Mucosa of gallbladder (tissue), 1 donor: ENCODE measurements around the gene STK25. TPM values are rescaled to one million over a fixed set of nuclear protein-coding genes. Genes with fewer than 3 reads are reported as not detected.
"Not testable (repeated sequence)": the region's sequence is repeated elsewhere in the genome, so short reads cannot be mapped to it uniquely, and the experiment has no call there.

Experiments
- DNase-seq: peaks from one replicate; pipeline ENCODE4 v3.0.0-alpha.2; 2020; ENCODE audit warnings: low spot score
- total RNA-seq: library from RNA; stranded (reverse); gene quantifications from one replicate; pipeline ENCODE4 v1.2.1, GENCODE V29; 2021
- donor health status: DM: no; HTN: no; CAD: no.

Gene STK25
- total RNA-seq, 1 donor from 2014 or later: 158 TPM

DNA sequence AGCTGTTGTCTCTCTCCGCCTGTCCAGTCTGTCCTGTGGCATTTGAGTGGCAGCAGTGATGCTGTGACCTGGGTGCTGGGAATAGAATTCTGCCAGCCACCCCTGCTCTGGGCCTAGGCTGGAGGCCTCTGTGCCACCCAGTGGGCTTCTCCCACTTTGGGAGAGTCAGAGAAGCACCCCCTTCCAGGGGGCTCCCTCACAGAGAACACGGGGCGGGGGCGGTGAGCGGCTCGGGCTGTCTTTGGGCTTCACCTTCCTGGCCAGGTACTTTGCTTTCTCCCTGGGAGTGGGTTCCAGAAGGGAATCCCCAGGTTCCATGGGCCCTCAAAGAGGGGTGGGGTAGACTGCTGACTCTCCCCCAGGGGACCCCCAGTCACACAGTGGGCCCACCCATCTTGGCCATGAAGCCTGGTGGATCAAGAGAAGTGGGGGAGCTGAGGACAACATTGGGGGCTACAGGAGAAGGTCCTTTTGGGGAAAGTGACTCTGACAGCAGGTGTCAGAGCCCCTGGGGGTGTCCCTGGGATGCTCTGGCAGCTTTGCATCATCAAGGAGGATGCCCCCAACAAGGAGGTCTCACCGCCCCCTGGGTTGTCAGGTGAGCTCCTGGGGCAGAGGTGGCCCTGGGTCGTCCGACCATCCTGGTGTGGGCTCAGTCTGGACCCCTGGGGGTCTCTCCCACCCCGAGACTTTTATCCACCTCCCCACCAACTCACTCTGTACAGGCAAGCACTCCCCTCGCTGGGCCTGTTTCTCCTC is 31.4 kb upstream of the STK25 start:
- DNase-seq: no peak

DNA sequence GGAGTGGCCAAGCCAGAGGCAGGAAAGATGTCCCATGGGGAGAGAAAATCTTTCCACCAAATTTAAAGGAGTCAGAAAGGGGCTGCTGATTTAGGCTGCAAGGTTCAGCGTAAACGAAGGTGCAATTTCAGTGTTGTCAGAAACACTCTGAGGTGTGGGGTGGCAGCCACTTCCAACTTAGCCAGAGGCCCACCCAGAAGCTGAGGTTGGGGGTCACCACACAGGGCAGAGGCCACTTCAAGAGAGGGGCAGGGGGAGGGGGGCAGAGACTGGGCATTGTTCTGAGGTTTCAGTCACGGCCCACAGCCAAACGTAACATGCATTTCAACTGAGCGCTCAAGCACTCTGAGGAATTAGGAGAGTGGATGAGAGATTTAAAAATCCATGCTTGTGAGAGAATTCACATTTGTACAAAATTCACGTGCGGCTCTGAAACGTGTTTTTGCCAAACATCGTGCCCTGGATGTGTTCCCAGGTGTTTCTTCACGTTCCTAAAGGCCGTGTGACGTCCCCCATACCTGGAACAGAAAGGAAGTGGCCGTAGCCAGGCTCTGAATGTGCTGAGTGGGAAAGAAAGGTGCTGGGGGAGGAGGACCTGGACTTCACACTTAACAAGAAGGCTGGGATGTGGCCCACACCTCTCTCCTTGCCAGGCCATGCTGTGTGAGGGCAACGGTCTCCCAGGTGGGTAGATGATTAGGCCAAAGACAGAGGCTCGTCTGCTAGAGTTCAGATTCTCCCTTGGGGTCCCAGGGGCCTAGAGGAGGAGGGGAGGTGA is 30.6 kb upstream of the STK25 start:
- no peak for DNase-seq

DNA sequence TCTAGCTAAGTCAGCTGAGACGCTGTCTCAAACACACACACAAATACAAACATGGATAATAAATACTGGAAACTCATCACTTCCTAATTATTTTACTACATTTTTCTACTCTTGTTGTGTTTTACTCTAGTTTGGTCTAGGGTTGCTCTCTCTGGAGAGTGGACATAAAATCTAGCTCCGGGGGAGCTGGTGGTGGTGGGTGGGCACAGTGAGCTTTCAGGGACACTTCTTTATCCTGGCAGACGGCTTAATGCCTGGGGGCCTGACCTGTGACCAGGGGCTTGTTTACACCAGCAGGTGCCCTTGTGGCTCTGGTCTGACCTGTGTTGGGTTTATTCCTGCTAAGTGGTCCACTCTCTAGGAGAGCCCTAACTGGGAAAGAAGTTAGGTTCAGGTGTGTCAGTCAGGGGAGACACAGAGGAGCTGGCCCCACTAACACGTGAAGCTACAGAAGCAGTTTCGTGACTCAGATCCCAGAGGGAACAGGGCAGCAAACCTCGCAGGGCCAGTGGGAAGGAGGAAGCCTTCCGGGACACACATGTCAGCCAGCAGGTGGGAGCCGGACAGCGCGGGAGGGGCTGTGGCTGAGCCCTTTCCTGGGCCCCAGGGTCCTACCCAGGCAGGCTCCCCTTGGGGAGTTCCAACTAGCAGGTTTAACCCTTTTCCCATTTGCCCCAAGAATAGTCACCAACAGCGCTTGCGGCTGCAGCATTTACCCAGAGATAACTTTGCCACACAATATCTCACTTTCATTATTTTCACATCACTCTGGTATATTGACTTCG is 27.7 kb upstream of the STK25 start:
- DNase-seq: no peak

DNA sequence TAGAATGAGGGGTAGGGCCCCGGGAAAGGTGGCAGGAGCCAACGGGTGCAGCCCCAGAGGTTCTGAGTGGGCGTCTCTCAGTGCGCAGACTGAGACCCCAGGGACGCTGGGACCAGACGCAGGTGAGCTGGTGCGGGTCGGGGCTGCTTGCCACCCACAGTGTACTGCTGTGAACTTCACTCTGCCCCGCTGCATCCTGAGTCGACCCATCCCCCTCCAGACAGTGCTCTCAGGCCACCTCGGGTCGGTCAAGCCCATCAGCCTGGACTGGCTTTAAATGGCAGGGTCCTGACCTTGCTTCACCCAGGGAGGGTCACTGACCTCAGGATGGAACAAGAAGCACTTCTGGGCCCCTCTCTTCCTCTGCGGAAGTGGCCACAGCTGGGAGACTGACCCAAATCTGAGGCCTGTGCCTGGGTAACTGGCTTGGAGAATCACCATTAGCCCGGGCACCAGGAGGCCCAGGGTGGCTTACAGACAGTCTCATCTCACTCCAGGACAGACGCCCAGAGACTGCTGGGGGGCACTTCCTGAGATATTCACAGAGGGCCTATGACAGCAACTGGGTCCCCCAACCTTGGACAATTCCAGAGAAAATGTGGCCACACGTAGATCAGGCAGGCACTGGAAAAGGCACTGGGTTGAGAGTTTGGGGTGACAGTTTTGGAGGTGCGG is 26.5 kb upstream of the STK25 start:
- DNase-seq: no peak

DNA sequence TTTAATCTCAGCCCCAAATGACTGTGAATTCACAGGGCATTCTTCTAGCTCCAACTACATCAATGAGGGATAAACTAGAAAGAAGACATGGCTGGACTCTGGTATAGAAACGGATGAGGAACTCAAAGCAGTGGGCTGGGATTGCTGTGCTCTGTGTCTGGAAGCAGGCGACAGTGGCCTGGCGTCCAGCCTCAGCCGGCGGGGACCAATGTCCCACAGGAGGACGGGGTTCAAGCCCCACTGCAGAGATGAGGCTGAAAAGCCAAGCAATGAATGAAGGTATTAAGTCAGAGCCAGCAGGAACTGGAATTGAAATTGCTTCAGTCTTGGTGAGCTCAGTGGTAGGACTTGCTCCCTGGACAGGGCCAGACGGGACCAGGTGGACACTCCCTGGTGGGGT is 25.9 kb upstream of the STK25 start:
- no peak for DNase-seq

DNA sequence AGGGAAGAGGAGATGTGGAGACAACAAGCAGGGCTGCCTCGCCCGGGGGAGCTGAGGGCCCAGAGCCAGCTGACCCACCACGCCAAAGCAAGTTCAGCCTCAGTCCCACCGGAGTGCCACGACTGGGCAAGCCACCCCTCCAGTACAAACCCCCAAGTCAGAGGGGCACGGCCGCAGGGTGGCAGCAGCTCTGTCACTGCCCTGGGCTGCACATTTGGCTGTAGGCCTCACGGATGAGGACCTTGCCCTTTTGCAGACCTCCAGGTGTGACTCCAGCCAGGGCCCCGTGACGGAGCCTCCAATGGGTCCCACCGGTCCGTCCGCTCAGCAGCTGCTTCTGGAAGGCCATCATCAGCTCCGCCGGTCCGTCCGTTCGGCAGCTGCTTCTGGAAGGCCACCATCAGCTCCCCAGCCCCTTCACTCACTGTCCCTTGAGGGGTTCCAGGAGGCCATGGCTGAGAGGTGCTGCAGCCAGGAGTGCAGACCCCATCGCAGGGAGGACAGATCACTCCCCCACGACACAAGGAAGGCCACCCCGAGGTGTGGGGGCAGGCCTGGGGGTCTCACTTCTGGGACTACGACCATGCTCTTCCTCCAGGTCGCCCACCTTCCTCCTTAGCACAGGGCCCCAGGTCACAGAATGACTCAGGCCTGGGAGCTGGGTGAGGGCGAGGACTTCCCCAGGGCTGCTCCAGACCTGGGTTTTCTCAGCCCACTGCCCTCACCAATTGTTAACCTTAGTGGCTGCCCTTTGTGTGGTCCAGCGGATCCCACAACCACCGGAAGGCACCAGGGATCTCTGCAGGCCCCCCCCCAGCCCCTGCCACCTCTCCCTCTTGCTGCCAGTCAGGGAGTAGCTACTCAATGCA is 24.6 kb upstream of the STK25 start:
- DNase-seq: no peak

DNA sequence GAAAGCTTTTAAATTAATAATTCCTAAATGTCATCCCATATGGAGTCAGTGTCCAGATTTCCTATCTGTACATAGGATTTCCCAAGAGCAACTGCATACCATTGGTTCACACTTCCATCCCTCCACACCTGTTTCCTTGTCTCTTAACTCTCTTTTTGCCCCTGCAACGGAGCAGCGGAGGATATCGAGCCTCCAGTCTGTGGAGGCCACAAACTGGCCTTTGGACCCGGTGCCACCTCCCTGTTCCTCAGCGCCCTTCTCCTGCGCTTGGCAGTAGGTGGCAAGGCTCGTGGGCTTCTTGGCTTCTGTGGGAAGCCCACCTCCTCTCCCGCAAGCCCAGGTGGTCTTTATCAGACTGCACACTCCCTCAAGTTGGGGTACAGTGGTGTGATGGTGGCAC is 23.8 kb upstream of the STK25 start:
- DNase-seq: no peak

DNA sequence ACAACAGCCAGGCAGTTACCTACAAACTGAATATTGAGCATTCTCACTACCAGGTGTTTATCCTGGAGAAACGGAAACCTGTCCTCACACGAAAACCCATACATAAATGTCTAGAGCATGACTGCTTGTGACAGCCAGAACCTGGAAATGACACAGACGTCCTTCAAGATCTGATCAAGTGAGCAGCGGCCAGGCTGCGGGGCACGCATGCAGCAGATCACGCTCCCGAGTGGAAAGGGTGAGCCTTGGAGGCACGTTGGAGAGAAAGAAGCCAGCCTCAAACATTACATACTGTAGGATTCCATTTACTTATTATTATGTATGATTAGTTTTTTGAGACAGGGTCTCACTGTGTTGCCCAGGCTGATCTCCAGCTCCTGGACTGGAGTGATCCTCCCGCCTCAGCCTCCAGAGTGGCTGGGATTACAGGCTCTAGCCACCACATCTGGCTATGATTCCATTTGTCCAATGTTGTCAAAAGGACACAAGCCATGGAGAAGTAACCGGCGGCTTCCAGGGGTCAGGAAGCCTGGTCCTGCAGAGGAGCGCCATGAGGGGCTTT is 22.9 kb upstream of the STK25 start:
- DNase-seq: no peak

DNA sequence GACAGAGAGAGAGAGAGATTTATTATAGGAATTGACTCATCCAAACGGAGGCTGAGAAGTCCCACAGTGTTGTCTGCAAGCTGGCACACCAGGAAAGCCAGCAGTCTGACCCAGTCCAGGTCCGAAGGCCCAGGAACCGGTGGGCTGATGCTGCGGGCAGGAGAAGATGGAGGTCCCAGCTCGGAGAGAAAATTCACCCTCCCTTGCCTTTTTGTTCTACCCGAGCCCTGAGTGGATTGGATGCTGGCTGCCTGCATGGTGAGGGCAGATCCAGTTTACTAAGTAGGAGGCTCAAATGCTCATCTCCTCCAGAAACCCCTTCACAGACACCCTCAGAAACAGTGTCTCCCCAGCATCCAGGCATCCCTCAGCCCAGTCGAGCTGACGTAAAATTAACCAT is 22.2 kb upstream of the STK25 start:
- no peak for DNase-seq

DNA sequence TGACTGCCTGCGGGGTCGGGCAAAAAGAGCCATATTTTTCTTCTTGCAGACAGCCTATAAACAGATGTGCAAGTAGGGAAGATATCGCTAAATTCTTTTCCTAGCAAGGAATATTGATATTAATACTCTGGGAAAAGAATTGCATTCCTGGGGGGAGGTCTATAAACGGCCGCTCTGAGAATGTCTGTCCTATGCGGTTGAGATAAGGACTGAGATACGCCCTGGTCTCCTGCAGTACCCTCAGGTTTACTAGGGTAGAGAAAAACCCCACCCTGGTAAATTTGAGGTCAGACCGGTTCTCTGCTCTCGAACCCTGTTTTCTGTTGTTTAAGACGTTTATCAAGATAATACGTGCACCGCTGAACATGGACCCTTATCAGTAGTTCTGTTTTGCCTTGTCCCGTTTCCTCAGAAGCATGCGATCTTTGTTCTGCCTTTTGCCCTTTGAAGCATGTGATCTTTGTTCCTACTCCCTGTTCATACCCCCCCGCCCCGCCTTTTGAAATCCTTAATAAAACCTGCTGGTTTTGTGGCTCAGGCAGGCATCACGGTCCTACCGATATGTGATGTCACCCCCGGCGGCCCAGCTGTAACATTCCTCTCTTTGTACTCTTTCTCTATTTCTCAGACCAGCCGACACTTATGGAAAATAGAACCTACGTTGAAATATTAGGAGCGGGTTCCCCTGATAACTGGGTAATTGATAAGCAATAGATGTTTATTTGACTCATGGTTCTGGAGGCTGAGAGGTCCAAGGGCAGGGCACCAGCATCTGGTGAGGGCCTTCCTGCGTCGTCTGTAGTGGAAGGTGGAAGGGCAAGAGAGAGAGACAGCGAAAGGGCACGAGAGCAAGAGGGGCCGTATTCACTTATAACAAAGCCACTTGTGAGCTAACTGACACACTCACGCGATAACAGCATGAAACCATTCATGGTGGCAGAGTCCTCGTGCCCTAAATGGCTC is 17.7 kb upstream of the STK25 start:
- not testable (repeated sequence) for DNase-seq

DNA sequence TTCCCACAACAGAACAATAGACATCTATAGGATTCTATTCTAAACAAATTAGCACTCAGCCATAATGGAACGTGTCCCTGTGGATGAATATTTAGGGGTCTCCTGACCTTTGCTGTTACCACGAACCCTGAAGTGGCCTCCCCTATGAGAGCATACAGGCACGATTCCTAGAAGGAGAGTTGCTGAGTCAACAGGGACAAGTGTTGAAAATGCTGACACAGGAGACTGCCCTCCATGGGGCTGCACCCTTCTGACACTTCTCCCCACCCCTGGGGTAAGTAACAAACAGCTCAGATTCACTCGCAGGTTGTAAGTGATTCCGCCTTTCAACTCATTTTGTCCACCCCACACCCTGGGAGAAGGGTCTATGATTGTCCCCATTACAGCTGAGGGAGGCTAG is 14.1 kb upstream of the STK25 start:
- no peak for DNase-seq

DNA sequence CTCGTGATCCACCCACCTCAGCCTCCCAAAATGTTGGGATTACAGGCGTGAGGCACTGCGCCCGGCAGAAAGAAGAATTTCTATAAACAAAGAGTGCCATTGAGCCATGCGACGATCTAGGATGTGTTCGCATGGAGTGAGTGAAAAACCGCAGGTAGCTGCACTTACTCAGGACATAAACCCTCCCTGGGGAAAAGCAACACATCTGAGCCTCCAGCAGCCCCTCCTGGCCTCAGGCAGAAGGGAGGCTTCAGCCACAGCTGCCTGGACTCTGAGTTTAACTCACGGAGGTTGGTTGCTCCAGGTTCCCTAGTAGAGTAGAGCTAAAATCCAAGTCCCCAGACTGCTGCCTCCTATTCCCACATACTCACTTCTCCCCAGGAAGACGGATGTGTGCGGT is 11.3 kb upstream of the STK25 start:
- no peak for DNase-seq

DNA sequence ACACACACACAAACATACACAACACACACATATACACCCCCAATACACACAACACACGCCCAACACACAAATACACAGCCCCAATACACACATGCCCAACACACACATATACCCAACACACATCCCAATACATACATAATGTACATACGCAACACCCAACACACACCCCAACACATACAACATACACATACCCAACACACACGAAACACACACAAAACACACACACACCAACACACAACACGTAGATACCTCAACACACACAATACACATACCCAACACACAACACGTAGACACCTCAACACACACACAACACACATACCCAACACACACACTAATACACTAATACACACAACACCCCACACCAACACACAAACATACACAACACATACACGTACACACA is 8.9 kb upstream of the STK25 start:
- DNase-seq: no peak

DNA sequence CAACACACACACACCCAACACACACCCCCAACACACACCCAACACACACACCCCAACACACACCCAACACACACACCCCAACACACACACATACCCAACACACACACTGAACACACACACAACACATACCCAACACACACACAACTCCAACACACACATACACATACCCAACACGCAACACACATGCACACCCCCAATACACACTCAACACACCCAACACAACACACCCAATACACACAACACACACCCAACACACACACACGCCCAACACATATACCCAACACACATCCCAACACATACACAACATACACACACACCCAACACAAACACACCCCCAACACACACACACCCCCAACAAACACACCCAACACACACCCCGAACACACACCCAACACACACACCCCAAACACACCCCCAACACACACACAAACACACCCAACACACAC is 8.2 kb upstream of the STK25 start:
- no peak for DNase-seq

DNA sequence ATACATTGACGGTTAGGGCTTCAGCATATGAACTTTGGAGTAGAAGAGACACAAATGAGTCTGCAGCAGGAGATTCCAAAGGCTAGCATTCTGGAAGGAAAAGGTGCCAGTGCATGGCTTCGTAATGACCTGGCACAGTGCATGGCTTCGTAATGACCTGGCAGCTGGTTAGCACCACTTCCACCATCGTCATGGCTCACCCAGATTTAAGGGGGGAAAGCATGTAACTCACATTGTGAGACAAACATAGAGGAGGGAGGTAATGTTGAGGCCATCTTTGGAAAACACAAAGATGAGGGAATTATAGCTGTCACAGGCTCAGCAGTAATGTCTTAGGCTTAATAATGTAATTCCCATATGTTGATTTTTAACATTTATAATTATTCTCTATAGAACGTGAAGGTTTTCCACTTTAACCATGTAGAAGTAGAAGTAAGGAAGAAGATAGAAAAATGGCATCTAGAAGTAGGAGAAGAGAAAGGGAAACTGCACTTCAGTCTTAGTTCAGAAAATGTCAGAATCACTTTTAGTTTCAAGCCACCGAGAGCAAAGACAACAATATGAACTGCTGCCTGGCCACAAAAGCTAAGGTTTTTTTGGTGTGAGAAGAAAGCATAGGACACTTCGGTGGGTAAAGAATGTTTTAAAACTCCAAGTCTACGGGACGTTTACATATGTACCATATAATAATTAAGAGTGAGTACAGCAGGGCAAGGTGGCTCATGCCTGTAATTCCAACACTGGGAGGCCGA is 6.8 kb upstream of the STK25 start:
- no peak for DNase-seq

DNA sequence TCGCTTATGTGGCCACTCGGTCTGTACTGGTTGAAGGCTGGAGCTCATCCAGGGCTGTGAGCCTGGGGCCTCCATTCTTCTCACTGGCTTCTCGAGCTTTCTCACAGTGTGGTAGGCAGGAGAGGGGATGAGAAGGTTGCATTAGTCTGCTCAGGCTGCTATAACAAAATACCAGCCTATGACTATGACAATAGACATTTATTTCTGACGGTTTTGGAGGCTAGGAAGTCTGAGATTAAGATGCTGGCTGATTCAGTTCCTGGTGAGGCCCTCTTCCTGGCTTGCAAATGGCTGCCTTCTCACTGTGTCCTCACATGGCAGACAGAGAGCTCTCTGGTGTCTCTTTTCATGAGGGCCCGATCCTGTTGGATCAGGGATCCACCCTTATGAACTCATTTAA is 6.2 kb upstream of the STK25 start:
- DNase-seq: no peak

DNA sequence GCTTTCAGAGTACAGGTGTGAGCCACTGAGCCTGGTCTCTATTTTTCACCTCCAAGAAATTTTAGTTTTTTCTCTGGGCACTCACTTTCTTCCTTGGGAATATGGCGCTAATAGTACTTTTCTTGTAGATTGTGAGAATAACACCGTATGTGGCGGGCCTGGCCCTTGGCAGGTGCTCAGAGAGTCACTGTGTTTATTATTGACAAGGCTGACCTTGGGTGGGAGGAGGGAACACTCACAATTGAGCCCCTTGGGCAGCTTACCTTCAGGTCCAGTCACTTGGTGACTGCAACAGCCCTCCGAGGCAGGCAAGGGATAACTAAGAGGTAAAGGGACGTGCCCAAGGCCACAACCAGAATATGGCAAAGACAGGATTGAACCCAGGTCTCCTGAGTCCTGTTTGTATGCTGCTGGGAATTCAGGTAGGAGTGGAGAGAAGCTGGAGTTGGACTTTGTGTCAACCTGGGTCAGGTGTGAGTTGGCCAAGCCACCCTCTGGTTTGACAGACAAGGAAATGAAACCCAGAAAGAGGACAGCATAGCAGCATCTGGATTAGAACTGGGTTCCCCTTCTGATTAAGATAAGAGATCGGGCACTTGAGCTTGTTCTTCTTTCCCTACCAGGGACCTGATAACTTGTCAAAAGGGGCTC is 2.8 kb upstream of the STK25 start:
- DNase-seq: no peak

DNA sequence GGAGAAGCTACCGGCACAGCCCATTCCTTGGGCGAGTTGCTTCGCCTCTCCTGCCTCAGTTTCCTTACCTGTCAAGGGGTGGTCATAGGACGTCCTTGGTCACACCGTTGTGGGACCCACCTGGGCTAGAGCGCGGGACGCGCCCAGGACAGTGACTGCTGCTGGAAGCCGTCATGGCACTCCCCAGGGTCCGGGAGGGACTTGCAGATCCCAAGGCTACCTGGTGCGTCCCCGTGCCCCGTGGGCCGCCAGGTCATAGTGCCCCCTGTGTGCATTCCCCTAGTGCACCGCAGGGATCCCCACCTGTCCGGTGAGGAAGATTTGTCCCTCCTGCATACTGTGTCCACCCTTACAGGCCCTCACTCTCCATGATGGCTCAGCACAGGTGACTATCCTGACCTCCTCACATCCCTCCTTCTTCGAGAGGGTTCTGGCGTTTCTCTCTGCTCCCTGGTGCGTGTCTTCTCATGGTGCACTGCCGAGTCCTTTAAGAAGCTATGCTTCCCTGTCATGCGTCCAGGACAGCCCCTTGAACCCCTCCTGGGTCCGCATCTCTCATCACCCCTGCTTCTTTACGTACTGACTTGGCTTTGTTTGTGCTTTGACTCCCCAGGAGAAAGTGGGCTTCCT is 886 bp upstream of the STK25 start:
- no peak for DNase-seq
